ENCODE measurements around the gene VRTN.
"Not testable (repeated sequence)": the region's sequence is repeated elsewhere in the genome, so short reads cannot be mapped to it uniquely, and the experiment has no call there.

VRTN gene

DNA sequence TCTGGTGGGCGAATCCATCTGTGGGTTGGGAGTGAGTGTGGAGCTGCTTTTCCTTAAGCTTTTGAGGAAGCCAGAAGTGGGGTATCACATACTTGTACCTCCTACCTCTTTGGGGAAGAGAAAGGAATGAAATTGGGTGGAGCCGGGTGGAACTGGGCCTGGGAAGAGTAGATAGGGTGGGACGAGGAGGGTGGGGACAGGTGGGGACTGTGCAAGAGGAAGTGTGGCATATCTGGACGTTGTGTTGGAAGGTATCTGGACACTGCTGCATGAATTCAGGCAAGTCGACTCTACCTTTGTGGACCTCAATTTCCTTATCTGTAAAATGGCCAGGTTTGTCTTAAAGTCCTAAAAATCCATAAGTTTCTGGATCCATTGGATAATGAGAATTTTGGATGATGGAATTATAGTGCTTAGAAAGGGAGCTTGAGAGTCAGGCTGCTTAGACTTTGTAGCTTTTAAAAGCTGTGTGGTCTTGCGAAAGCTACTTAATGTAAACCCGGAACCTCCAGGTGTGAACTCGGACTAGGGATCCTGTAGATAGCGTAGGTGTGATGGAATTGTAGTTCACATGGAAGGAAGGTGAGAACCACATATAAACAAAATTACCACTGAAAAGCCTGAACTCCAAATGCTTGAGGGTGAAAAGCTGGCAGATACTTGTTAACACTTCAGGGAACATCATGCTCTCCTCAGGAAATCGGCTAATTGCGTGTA is 2.1 kb downstream of the VRTN start:
- DNase-seq = no peak

DNA sequence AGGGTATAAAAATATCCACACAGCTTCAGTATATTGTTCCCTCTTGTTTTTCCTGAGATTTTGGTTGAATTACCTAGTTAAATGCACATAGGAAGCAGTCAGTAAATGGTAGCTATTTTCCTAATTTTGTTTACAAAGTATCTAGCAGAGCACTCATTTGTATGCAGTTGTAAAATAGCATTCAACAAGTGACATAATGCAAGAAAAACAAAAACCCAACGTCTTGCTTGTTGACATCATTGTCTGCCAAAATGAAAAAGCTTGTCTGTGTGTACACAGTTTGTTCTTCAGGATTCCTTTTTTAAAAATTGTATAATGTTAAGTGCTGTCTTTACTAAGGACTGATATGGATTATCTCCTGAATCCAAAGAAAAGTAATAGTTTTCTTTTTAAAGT is 2.7 kb downstream of the VRTN start:
- no peak for DNase-seq

DNA sequence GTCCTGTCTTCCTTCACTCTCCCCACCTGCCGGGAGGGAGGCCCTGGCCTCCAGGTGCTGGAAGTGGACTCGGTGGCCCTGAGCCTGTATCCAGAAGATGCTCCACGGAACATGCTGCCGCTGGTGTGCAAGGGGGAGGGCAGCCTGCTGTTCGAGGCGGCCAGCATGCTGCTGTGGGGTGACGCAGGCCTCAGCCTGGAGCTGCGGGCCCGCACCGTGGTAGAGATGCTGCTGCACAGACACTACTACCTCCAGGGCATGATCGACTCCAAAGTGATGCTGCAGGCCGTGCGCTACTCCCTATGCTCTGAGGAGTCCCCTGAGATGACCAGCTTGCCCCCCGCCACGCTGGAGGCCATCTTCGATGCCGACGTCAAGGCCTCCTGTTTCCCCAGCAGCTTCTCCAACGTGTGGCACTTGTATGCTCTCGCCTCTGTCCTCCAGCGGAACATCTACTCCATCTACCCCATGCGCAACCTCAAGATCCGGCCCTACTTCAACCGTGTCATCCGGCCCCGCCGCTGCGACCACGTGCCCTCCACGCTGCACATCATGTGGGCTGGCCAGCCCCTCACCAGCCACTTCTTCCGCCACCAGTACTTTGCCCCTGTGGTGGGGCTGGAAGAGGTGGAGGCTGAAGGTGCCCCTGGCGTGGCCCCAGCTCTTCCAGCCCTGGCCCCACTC is 8.8 kb downstream of the VRTN start:
- DNase-seq = no peak

DNA sequence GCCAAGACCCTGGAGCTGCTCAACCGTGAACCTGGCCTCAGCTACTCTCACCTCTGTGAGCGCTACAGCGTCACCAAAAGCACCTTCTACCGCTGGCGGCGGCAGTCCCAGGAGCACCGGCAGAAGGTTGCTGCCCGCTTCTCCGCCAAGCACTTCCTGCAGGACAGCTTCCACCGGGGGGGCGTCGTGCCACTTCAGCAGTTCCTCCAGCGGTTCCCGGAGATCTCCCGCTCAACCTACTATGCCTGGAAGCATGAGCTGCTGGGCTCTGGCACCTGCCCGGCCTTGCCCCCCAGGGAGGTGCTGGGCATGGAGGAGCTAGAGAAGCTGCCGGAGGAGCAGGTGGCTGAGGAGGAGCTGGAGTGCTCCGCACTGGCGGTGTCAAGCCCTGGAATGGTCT is 9.3 kb downstream of the VRTN start:
- no peak for DNase-seq

DNA sequence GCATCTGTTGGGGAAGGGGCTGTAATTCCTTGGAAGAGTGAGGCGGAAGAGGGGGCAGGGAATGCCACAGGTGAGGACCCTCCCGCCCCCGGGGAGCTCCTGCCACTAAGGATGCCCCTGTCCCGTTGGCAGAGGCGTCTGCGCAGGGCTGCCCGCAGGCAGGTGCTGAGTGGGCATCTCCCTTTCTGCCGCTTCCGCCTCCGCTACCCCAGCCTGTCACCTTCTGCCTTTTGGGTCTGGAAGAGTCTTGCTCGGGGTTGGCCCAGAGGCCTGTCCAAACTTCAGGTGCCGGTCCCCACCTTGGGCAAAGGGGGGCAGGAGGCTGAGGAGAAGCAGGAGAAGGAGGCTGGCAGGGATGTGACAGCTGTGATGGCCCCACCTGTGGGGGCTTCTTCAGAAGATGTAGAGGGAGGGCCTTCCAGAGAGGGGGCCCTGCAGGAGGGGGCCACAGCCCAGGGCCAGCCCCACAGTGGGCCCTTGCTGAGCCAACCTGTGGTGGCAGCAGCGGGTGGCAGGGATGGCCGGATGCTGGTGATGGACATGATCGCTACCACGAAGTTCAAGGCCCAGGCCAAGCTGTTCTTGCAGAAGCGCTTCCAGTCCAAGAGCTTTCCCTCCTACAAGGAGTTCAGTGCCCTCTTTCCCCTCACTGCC is 10.0 kb downstream of the VRTN start:
- no peak for DNase-seq

DNA sequence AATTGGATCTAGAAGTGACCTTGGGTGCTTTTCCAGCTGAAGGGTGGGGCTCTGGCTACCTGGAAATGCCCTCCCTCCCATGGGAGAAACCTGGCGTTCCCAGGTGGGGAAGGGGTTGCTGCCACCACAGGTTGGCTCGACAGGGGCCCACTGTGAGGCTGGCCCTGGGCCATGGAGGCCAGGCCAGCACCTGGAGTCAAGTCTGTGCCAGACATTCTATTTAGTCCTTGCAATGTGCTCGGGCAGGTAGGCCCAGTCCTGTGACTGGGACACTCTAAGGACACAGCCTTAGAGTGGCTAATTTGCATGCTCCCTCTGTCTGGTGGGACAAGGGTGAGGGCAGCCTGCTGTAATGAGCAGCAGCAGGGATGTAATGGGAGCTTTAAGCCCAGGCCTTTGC is 11.9 kb downstream of the VRTN start:
- no peak for DNase-seq

DNA sequence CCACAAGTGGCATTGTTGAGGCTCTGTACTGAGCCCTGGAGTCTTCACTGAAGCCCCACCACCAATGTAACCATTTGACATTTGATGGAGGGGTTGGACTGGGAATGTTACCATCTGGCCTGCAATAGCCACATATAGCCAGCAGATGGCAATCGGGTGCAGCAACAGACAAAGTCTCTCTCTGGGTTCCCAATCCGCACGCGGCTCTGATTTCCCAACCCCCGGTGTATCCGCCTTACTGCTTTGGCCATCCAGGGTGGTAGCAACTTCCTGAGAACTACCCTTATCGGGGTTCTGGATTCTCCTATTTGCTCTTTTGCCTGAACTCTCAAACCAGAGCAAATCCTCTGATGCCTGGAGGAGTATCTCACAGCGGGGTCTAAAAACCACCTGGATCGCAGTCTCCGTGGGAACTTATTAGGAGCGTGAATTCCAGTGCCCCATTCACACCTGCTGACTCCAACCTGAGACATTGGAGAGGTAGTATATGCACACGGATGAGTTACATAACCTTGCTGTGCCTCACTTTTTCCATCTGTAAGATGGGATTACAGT is 14.2 kb downstream of the VRTN start:
- no peak for DNase-seq

DNA sequence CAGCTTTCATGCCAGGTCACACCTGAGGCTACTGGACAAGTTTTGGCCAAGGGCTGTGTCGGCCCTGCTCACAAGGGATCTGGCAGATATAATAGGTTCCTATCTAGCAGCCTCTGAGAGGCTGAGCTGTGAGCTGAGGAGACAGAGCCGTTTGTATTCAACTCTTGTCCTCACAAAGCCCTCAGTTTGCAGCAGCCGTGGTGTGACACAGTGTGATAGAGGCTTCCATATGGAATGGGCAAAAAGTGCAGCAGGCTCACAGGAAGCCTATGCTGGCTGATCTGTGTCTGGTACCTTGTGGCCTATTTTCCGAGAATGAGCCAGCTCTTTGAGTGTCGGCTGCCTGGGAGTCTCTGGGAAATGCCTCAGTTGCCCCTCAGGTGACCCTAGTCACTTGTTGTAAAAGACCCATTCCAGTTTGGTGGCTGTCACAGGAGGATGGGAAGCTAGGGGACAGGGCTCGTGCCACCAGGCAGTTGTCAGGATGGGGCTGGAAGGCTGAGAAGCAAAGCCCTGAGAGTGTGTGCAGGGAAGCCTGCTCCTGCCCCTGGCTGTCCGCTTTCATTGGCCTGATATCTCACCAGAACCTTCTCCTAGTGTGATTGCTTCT is 16.1 kb downstream of the VRTN start:
- no peak for DNase-seq

DNA sequence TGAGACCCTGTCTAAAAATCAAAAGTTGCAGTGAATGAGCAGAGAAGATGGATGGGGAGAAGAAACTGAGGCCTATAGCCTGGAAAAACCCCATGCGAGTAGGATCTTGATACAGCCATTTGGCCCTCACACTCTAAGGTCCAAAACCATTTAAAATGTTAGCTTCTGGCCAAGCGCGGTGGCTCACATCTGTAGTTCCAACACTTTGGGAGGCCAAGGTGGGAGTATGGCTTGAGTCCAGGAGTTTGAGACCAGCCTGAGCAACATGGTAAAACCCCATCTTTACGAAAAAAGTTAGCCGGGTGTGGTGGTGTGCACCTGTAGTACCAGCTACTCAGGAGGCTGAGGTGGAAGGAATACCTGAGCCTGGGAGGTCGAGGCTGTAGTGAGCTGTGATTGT is 19.8 kb downstream of the VRTN start:
- DNase-seq = no peak

DNA sequence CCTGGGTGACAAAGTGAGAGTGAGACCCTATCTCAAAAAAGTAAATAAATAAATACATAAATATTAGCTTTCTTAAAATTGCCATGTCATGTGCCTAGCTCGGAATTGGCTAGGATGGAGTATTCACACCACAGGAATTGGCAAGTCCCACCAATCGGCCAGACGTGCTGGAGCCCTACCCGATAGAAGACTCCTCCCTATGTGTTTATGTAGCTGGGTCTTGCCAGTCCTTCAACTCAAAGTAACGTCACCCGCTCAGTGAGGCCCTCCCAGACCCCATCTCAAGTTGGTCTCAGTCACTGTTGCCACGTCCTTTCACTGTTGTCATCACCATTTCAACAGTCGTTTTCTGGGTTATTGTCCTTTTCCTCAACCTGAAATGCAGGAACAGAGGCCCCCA is 20.2 kb downstream of the VRTN start:
- no peak for DNase-seq

DNA sequence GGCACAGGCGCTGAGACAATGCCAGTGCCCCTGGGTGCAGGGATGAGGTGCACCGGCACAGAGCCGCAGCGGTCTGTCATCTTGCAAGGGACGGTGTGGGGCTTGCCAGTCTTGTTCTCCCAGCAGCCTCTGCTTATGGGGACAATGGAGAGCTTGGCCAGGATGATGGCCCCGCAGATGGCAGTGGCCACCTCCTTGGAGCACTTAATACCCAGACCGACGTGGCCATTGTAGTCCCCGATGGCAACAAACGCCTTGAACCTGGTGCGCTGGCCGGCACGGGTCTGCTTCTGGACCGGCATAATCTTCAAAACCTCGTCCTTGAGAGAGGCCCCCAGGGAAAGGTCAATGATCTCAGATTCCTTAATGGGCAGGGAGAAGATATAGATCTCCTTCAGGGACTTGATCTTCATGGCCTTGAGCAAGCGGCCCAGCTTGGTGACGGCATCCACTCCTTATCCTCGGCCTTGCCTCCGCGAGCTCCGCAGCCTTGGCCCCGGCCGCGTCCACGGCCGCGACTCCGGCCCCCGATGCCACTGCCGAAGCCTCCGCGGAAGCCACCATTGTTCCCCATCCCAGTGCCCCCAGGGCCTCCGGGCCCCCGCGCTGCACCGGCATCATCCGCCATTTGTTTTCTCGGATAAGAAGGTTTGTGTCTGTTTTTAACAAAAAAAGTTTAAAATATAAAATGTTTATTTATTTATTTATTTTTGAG is 29.9 kb downstream of the VRTN start:
- no peak for DNase-seq

DNA sequence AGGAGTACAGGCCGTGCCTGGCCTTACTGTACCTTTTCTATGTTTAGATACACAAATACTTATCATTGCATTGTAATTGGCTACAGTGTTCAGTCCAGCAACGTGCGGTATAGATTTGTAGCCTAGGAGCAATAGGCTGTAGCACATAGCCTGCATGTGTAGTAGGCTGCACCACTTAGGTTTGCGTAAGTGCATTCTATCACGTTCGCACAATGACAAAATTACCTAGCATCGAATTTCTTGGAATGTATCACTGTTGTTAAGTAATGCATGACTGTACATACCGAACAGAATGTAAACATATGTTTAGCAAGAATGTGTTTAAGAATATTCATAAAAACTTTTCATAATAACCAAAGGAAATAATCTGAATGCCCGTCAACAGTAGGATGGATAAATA is 31.9 kb downstream of the VRTN start:
- DNase-seq = no peak

DNA sequence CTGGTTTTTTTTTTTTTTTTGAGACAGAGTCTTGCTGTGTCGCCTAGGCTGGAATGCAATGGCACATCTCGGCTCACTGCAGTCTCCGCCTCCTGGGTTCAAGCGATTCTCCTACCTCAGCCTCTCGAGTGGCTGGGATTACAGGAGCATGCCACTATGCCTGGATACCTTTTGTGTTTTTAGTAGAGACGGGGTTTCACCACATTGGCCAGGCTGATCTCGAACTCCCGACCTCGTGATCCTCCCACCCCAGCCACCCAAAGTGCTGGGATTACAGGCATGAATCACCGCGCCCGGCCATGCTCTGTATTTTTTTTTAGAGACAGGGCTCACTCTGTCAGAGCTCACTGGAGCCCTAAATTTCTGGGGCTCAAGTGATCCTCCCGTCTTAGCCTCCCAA is 32.6 kb downstream of the VRTN start:
- DNase-seq = no peak

DNA sequence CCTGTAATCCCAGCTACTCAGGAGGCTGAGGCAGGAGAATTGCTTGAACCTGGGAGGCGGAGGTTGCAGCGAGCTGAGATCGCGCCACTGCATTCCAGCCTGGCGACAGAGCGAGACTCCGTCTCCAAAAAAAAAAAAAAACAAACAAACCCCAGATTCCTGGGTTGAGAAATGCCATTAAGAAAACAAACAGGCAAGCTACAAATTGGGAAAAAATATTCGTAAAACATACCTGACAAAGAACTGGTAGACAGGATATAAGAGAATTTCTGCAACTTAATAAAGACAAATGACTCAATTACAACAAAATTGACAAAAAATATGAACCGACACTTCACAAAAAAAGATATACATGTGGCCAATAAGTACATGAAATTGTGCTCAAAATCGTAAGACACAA is 33.3 kb downstream of the VRTN start:
- not testable (repeated sequence) for DNase-seq

DNA sequence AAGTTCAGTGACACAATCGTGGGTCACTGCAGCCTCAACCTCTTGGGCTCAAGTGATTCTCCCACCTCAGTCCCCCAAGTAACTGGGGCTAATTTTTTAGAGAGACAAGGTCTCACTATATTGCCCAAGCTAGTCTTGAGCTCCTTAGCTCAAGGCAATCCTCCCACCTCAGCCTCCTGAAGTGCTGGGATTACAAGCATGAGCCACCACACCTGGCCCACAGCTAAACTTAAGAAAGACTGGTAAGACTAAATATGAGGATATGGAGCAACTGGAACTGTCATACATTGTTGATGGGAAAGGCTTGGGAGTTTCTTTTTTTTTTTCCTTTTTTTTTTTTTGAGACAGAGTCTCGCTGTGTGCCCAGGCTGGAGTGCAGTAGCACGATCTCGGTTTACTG is 34.0 kb downstream of the VRTN start:
- no peak for DNase-seq

DNA sequence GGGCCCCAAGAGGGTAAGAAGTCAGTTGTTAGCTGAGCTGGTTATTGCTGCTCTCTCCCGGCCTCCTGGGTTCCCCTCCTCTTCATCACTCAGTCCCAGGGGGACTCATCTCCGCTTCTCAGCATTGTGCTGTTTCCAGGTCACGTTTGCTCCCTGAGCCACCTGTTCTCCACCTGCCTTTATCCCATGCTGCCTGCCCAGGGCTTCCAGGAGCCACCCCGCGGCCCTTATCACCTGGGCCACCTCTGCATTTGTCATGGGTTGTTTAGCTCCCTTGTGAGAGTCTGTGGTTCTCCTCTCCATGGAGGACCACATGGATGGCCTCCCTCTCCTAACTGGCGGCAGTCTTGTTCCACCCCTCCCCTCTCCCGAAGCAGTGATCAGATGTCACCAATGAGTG is 41.7 kb downstream of the VRTN start:
- DNase-seq = no peak

DNA sequence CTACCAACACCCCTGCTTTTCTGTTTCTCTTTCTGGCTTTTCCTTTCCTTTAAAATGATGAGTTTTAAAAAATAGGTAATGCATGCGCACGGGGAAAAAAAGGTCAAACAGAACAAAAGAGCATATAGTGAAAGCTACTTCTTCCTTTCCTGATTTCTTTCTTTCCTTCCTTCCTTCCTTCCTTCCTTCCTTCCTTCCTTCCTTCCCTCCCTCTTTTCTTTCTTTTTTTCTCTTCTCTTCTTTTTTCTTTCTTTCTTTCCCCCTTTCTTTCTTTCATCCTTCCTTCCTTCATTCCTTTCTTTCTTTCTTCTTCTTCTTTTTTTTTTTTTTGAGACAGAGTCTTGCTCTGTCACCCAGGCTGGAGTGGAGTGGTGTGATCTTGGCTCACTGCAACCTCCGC is 42.2 kb downstream of the VRTN start:
- DNase-seq = not testable (repeated sequence)

DNA sequence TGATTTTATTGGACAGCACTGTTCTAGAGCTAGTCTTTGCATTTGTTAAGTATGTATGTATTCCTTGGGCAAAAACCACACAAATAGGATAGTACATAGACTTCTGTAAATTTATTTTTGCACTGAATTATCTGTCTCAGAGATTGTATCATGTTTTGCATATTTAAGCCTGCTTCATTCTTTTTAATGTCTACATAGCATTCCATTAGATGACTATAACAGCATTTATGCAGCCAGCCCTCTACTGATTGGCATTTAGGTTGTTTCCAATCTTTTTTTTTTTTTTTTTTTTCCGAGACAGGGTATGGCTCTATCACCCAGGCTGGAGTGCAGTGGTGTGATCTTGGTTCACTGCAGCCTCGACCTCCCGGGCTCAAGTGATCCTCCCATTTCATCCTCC is 43.2 kb downstream of the VRTN start:
- DNase-seq = no peak

DNA sequence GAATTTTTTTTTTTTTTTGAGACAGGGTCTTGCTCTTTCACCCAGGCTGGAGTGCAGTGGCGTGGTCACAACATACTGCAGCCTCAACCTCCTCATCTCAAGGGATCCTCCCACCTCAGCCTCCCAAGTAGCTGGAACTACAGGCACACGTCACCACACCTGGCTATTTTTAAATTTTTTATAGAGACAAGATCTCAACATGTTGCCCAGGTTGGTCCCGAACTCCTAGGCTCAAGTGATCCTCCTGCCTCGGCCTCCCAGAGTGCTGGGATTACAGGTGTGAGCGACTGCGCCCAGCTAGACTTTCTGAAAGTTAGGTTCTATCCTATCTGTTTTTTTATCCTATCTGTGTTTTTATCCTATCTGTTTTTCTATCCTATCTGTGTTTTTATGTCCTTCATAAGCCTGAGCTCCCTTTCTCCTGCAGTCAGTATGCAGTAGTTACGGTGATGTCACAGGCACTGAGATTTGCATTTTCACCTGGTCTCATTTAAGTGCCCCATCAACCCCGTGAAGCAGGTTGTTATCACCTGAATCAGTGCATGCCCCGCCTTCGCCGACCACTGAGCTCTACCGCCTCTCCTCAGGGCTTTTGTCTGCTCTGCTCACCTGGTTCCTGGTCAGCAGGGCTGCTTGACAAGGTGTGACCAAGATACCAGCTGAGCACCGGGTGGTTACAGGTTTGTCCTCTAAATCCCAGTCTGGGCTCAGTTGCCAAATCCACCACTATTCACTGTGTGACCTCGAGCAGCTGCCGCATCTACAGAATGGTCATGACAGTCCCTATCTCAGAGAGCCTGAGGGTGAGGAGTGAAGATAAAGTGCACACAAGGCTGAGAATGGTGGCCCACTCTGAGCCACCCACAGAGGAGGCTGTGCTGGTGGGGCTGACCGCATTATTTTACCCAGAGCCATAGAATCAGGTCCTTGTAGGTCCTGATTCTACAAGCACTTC is 44.6 kb downstream of the VRTN start:
- no peak for DNase-seq

DNA sequence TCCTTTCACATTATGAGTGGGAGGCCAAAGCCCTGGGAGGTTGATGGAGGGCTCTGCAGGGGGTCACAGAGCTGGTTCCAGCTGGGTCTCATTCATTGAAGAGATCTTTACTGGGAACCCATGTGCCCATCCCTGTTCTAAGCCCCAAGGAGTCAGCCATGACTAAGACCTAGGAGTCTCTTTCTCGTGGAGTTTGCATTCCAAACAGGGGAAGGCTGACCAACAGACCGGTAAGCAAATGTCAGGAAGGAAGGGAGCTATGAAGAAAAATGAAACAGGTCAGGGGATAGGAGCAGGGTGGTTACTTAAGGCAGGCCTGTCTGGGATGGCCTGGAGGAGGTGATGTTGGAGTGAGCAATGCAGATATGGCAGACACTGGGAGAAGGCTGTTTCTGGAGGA is 46.3 kb downstream of the VRTN start:
- DNase-seq = no peak

DNA sequence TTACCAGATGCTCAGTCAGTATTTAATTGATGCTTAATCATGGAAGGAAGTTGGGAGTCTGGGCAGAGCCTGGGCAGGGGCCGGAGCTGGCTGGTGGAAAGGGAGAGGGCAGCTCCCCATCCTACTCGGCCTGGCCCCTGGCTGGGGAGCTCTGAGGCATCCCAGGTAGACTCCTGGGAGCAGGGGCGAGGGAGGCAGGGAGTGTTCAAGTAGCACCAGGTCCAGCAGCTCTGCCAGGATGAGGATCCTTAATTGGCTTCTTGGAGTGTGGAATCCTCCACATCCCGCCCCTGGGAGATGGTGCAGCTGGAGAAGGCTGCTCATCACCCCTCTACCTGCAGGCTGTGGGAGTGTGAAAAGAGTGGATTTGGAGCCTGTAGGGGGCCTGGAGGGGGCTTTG is 46.8 kb downstream of the VRTN start:
- no peak for DNase-seq
